GM23338 (cell line): ENCODE data around the gene DNAH11. TPM values are rescaled to one million over a fixed set of nuclear protein-coding genes. Genes with fewer than 3 reads are reported as not detected.

Source experiments
- ATAC-seq: fragments of 200-7000 bp; cut with Tn5 transposase; 3 replicates; pipeline ENCODE4 v1.9.1; 2020
- DNase-seq: peaks from one replicate; pipeline ENCODE4 v3.0.0-alpha.2; 2015; ENCODE audit warnings: low spot score
- H2AFZ ChIP-seq: fragments of 200-600 bp; sonication (generic); 2 replicates; pipeline ENCODE4 v1.8.0; 2016; ENCODE audit warnings: antibody characterized with exemption, mild to moderate bottlenecking, moderate library complexity
- H3F3A ChIP-seq: fragments of 200-600 bp; sonication (generic); replicated peaks from 2 replicates; pipeline ENCODE4 v1.8.0; 2017; ENCODE audit warnings: antibody characterized with exemption, mixed run types, low read depth
- H3K27ac ChIP-seq: fragments of 200-600 bp; sonication (generic); 2 replicates; pipeline ENCODE4 v1.6.1; 2016; ENCODE audit warnings: low read depth
- H3K27me3 ChIP-seq: fragments of 200-600 bp; sonication (generic); 2 replicates; pipeline ENCODE4 v1.8.0; 2016; ENCODE audit warnings: mild to moderate bottlenecking, mixed run types, moderate library complexity; ENCODE audit not compliant: insufficient read depth
- H3K36me3 ChIP-seq: fragments of 200-600 bp; sonication (generic); 2 replicates; pipeline ENCODE4 v1.8.0; 2016; ENCODE audit warnings: mild to moderate bottlenecking; ENCODE audit not compliant: insufficient read depth
- H3K4me1 ChIP-seq: fragments of 200-600 bp; sonication (generic); 2 replicates; pipeline ENCODE4 v1.8.0; 2016; ENCODE audit warnings: mild to moderate bottlenecking, moderate library complexity; ENCODE audit not compliant: insufficient read depth
- H3K4me2 ChIP-seq: fragments of 200-600 bp; sonication (generic); 2 replicates; pipeline ENCODE4 v1.7.1; 2017; ENCODE audit warnings: mixed run types
- H3K4me3 ChIP-seq: fragments of 200-600 bp; sonication (generic); 2 replicates; pipeline ENCODE4 v1.6.1; 2016; ENCODE audit warnings: mixed run types
- H3K79me2 ChIP-seq: fragments of 200-600 bp; sonication (generic); replicated peaks from 2 replicates; pipeline ENCODE4 v1.8.0; 2017; ENCODE audit warnings: mild to moderate bottlenecking; ENCODE audit not compliant: insufficient read depth
- H3K9me2 ChIP-seq: fragments of 200-600 bp; sonication (generic); 2 replicates; pipeline ENCODE4 v1.8.0; 2017; ENCODE audit not compliant: insufficient read depth
- H4K20me1 ChIP-seq: fragments of 200-600 bp; sonication (generic); replicated peaks from 2 replicates; pipeline ENCODE4 v1.8.0; 2017; ENCODE audit warnings: mild to moderate bottlenecking; ENCODE audit not compliant: insufficient read depth
- H3K27ac Mint-ChIP-seq: 2 replicates; pipeline ENCODE4 v1.8.0; 2020; ENCODE audit warnings: inconsistent platforms, mild to moderate bottlenecking, moderate library complexity, mixed read lengths
- H3K27me3 Mint-ChIP-seq: 3 replicates; pipeline ENCODE4 v1.8.0; 2022; ENCODE audit warnings: low read depth, mild to moderate bottlenecking, moderate library complexity, mixed read lengths, inconsistent platforms; ENCODE audit not compliant: insufficient read depth, poor library complexity
- H3K36me3 Mint-ChIP-seq: 3 replicates; pipeline ENCODE4 v1.8.0; 2021; ENCODE audit warnings: low read depth, mild to moderate bottlenecking, inconsistent platforms, moderate library complexity, mixed read lengths
- H3K4me1 Mint-ChIP-seq: 3 replicates; pipeline ENCODE4 v1.8.0; 2020; ENCODE audit warnings: mild to moderate bottlenecking, inconsistent platforms, mixed read lengths
- H3K4me3 Mint-ChIP-seq: 3 replicates; pipeline ENCODE4 v1.8.0; 2021; ENCODE audit warnings: moderate library complexity, mild to moderate bottlenecking, inconsistent platforms, mixed read lengths
- H3K9me3 Mint-ChIP-seq: 3 replicates; pipeline ENCODE4 v1.8.0; 2020; ENCODE audit warnings: moderate library complexity, mild to moderate bottlenecking, inconsistent platforms, mixed read lengths
- CREB1 ChIP-seq: fragments of 250-450 bp; sonication (Bioruptor Pico); IDR thresholded peaks from 2 replicates; pipeline ENCODE4 v1.5.0; 2020; ENCODE audit warnings: low read depth, mild to moderate bottlenecking, moderate library complexity
- EZH2 ChIP-seq: fragments of 200-600 bp; sonication (generic); IDR thresholded peaks from one replicate; pipeline ENCODE4 v1.8.0; 2017; ENCODE audit warnings: antibody characterized with exemption, mild to moderate bottlenecking, low read depth; ENCODE audit not compliant: unreplicated experiment
- EZH2phosphoT487 ChIP-seq: fragments of 200-600 bp; sonication (generic); IDR thresholded peaks from one replicate; pipeline ENCODE4 v1.8.1; 2018; ENCODE audit warnings: antibody characterized with exemption; ENCODE audit not compliant: unreplicated experiment
- JUNB ChIP-seq: IDR thresholded peaks from one replicate; pipeline ENCODE4 v1.6.1; 2016; ENCODE audit warnings: antibody characterized with exemption; ENCODE audit not compliant: unreplicated experiment
- NANOG ChIP-seq: IDR thresholded peaks from 2 replicates; pipeline ENCODE4 v1.6.1; 2016; ENCODE audit warnings: antibody characterized with exemption, borderline replicate concordance
- POLR2AphosphoS5 ChIP-seq: IDR thresholded peaks from 2 replicates; pipeline ENCODE4 v1.6.1; 2016; ENCODE audit warnings: antibody characterized with exemption, low read depth
- STAT1 ChIP-seq: IDR thresholded peaks from one replicate; pipeline ENCODE4 v1.6.1; 2016; ENCODE audit warnings: antibody characterized with exemption; ENCODE audit not compliant: unreplicated experiment
- ZNF114 ChIP-seq: fragments of 250-450 bp; sonication (Bioruptor Pico); IDR thresholded peaks from 2 replicates; pipeline ENCODE4 v1.5.0; 2020; ENCODE audit warnings: mild to moderate bottlenecking, moderate library complexity
- ZNF331 ChIP-seq: fragments of 250-450 bp; sonication (Bioruptor Pico); IDR thresholded peaks from 2 replicates; pipeline ENCODE4 v1.5.0; 2020; ENCODE audit warnings: low read depth, mild to moderate bottlenecking, moderate library complexity
- polyA plus RNA-seq: library from polyadenylated mRNA; unstranded; fragments of >200 nt; fragmentation: Nextera tagmentation; extraction: Ambion mirVana; gene quantifications from 2 replicates; pipeline ENCODE4 v1.2.1, GENCODE V29; 2016
- total RNA-seq: library from RNA; depleted of rRNA; stranded (reverse); fragments of >200 nt; shearing (Covaris generic); gene quantifications from 2 replicates; pipeline ENCODE4 v1.2.3, GENCODE V29; 2014
- TF ChIP-seq, protein P1 (sequence below): IDR thresholded peaks from one replicate; pipeline ENCODE4 v1.6.1; 2018; ENCODE audit warnings: antibody characterized with exemption; ENCODE audit not compliant: unreplicated experiment
- TF ChIP-seq, protein P2 (sequence below): IDR thresholded peaks from 2 replicates; pipeline ENCODE4 v1.6.1; 2016; ENCODE audit warnings: antibody characterized with exemption
- TF ChIP-seq, protein P3 (sequence below), 2 experiments: fragments of 200-600 bp in 1 of 2; sonication (generic) in 1 of 2; conservative IDR thresholded peaks; 2 replicates each; pipeline versions ENCODE4 v1.5.1 to v1.6.1; 2016 to 2017; ENCODE audit warnings: antibody characterized with exemption in 2 of 2, low read depth in 2 of 2, mild to moderate bottlenecking in 2 of 2, moderate library complexity in 1 of 2
- TF ChIP-seq, protein P4 (sequence below): fragments of 250-450 bp; sonication (Bioruptor Pico); IDR thresholded peaks from 2 replicates; pipeline ENCODE4 v1.5.0; 2020; ENCODE audit warnings: mild to moderate bottlenecking, moderate library complexity

DNAH11 gene
- total and polyA plus RNA-seq, 2 experiments from 2014 or later: 9.3 TPM

DNA sequence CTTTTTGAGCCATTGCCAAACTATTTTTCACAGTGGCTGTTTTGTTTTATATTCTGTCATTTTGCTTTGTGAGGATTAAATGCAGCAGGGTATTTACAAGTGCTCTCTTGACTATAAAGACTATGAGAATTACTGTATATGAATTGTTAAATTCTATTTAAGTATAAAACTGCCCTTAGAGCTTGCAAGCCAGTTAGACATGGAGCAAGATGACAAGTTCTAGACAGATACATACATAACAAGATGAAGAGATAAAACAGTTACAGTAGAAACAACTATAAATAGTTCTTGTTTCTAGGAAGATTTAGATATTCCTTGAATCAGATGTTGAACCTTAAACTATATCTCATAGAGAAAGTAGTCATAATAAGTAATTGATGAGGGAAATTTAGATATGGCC, 60.6 kb downstream of the DNAH11 start:
- no peak overlapping the region for H3K4me3 Mint-ChIP-seq
- H3K4me2 ChIP-seq: no peak overlapping the region
- no peak overlapping the region for H3K27ac Mint-ChIP-seq
- H3K9me2 ChIP-seq: 0 out of 2 replicates have a peak, but pooled peaks cover 3% of the 10 kb centered on the region
- H2AFZ ChIP-seq: no peak overlapping the region
- no peaks in the 10 kb centered on the region; the same call in 2 of the 3 replicates for H3K4me1 Mint-ChIP-seq
- ATAC-seq (no peak), DNase-seq (no peak)
- no peaks in the 10 kb centered on the region for H4K20me1 ChIP-seq
- H3K36me3 Mint-ChIP-seq: peaks cover 7% of the 10 kb centered on the region; the same call in 2 of the 3 replicates
- H3K4me1 ChIP-seq: no peaks in the 10 kb centered on the region
- TF ChIP-seq CREB1 (no peak), POLR2AphosphoS5 (no peak), EZH2phosphoT487 (no peak), STAT1 (no peak), ZNF331 (CRISPR knock-in tag) (no peak), EZH2 (no peak), JUNB (no peak), ZNF114 (CRISPR knock-in tag) (no peak), NANOG (no peak)
- TF ChIP-seq, protein P1, sequence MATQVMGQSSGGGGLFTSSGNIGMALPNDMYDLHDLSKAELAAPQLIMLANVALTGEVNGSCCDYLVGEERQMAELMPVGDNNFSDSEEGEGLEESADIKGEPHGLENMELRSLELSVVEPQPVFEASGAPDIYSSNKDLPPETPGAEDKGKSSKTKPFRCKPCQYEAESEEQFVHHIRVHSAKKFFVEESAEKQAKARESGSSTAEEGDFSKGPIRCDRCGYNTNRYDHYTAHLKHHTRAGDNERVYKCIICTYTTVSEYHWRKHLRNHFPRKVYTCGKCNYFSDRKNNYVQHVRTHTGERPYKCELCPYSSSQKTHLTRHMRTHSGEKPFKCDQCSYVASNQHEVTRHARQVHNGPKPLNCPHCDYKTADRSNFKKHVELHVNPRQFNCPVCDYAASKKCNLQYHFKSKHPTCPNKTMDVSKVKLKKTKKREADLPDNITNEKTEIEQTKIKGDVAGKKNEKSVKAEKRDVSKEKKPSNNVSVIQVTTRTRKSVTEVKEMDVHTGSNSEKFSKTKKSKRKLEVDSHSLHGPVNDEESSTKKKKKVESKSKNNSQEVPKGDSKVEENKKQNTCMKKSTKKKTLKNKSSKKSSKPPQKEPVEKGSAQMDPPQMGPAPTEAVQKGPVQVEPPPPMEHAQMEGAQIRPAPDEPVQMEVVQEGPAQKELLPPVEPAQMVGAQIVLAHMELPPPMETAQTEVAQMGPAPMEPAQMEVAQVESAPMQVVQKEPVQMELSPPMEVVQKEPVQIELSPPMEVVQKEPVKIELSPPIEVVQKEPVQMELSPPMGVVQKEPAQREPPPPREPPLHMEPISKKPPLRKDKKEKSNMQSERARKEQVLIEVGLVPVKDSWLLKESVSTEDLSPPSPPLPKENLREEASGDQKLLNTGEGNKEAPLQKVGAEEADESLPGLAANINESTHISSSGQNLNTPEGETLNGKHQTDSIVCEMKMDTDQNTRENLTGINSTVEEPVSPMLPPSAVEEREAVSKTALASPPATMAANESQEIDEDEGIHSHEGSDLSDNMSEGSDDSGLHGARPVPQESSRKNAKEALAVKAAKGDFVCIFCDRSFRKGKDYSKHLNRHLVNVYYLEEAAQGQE: no peak
- TF ChIP-seq, protein P2, sequence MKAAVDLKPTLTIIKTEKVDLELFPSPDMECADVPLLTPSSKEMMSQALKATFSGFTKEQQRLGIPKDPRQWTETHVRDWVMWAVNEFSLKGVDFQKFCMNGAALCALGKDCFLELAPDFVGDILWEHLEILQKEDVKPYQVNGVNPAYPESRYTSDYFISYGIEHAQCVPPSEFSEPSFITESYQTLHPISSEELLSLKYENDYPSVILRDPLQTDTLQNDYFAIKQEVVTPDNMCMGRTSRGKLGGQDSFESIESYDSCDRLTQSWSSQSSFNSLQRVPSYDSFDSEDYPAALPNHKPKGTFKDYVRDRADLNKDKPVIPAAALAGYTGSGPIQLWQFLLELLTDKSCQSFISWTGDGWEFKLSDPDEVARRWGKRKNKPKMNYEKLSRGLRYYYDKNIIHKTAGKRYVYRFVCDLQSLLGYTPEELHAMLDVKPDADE: no peak
- TF ChIP-seq, protein P3, sequence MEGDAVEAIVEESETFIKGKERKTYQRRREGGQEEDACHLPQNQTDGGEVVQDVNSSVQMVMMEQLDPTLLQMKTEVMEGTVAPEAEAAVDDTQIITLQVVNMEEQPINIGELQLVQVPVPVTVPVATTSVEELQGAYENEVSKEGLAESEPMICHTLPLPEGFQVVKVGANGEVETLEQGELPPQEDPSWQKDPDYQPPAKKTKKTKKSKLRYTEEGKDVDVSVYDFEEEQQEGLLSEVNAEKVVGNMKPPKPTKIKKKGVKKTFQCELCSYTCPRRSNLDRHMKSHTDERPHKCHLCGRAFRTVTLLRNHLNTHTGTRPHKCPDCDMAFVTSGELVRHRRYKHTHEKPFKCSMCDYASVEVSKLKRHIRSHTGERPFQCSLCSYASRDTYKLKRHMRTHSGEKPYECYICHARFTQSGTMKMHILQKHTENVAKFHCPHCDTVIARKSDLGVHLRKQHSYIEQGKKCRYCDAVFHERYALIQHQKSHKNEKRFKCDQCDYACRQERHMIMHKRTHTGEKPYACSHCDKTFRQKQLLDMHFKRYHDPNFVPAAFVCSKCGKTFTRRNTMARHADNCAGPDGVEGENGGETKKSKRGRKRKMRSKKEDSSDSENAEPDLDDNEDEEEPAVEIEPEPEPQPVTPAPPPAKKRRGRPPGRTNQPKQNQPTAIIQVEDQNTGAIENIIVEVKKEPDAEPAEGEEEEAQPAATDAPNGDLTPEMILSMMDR (conservative IDR thresholded peaks at IDR 0.05; ENCODE audit: low read depth in 2 of 2): no peak
- TF ChIP-seq, protein P4, sequence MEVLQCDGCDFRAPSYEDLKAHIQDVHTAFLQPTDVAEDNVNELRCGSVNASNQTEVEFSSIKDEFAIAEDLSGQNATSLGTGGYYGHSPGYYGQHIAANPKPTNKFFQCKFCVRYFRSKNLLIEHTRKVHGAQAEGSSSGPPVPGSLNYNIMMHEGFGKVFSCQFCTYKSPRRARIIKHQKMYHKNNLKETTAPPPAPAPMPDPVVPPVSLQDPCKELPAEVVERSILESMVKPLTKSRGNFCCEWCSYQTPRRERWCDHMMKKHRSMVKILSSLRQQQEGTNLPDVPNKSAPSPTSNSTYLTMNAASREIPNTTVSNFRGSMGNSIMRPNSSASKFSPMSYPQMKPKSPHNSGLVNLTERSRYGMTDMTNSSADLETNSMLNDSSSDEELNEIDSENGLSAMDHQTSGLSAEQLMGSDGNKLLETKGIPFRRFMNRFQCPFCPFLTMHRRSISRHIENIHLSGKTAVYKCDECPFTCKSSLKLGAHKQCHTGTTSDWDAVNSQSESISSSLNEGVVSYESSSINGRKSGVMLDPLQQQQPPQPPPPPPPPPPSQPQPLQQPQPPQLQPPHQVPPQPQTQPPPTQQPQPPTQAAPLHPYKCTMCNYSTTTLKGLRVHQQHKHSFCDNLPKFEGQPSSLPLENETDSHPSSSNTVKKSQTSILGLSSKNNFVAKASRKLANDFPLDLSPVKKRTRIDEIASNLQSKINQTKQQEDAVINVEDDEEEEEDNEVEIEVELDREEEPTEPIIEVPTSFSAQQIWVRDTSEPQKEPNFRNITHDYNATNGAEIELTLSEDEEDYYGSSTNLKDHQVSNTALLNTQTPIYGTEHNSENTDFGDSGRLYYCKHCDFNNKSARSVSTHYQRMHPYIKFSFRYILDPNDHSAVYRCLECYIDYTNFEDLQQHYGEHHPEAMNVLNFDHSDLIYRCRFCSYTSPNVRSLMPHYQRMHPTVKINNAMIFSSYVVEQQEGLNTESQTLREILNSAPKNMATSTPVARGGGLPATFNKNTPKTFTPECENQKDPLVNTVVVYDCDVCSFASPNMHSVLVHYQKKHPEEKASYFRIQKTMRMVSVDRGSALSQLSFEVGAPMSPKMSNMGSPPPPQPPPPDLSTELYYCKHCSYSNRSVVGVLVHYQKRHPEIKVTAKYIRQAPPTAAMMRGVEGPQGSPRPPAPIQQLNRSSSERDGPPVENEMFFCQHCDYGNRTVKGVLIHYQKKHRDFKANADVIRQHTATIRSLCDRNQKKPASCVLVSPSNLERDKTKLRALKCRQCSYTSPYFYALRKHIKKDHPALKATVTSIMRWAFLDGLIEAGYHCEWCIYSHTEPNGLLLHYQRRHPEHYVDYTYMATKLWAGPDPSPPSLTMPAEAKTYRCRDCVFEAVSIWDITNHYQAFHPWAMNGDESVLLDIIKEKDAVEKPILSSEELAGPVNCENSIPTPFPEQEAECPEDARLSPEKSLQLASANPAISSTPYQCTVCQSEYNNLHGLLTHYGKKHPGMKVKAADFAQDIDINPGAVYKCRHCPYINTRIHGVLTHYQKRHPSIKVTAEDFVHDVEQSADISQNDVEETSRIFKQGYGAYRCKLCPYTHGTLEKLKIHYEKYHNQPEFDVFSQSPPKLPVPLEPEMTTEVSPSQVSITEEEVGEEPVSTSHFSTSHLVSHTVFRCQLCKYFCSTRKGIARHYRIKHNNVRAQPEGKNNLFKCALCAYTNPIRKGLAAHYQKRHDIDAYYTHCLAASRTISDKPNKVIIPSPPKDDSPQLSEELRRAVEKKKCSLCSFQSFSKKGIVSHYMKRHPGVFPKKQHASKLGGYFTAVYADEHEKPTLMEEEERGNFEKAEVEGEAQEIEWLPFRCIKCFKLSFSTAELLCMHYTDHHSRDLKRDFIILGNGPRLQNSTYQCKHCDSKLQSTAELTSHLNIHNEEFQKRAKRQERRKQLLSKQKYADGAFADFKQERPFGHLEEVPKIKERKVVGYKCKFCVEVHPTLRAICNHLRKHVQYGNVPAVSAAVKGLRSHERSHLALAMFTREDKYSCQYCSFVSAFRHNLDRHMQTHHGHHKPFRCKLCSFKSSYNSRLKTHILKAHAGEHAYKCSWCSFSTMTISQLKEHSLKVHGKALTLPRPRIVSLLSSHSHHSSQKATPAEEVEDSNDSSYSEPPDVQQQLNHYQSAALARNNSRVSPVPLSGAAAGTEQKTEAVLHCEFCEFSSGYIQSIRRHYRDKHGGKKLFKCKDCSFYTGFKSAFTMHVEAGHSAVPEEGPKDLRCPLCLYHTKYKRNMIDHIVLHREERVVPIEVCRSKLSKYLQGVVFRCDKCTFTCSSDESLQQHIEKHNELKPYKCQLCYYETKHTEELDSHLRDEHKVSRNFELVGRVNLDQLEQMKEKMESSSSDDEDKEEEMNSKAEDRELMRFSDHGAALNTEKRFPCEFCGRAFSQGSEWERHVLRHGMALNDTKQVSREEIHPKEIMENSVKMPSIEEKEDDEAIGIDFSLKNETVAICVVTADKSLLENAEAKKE (CRISPR knock-in tag): no peak
- no peaks in the 10 kb centered on the region for H3K27me3 Mint-ChIP-seq
- H3K36me3 ChIP-seq: peaks cover 5% of the 10 kb centered on the region
- no peaks in the 10 kb centered on the region for H3K27me3 ChIP-seq
- H3K79me2 ChIP-seq: no peaks in the 10 kb centered on the region
- H3K4me3 ChIP-seq: no peak overlapping the region
- no peaks in the 10 kb centered on the region for H3F3A ChIP-seq
- no peak overlapping the region for H3K27ac ChIP-seq
- peaks cover 4% of the 10 kb centered on the region; the same call in 2 of the 3 replicates for H3K9me3 Mint-ChIP-seq
